HG03039 (cell line): ENCODE measurements around the gene CLDN6.

Experiments used
- ATAC-seq: cut with Tn5 transposase; IDR thresholded peaks from one replicate; pipeline ENCODE4 v1.9.1; 2021; ENCODE audit warnings: mild to moderate bottlenecking, moderate library complexity; ENCODE audit not compliant: unreplicated experiment

CLDN6 gene

DNA sequence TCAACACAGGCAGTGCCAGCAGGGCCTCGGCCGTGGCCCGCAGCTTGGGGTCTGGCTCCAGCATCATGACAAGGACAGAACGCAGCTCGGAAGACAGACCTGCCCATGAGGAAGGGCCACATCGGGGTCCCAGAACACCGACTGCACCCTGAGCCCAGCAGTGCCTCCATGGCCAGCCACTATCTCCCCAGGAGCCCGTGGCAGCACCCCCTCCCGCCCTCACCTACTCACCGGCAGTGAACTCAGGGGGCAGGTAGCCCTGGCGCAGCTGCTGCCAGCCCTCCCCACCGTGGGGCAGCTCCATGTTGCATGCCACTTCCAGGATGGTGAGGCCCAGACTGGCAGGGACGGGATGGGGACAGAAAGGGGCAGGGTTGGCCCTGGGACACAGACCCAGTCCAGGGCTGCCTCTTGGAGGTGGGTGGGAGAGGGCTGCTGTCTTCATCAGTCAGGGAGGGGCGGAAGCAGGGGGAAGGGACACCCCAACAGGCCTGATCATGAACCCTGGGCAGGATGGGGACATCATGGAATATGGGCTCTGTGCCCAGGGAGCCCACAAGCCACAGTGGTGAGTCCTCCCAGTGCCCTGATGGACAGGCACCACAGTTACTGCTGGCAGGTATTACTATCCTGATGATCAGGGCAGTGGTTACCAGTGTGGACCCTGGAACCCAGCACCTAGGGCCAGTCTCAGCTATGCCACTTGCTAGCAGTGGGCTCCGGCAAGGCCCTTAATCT, 43.5 kb downstream of the CLDN6 start:
- ATAC-seq, result no peak

DNA sequence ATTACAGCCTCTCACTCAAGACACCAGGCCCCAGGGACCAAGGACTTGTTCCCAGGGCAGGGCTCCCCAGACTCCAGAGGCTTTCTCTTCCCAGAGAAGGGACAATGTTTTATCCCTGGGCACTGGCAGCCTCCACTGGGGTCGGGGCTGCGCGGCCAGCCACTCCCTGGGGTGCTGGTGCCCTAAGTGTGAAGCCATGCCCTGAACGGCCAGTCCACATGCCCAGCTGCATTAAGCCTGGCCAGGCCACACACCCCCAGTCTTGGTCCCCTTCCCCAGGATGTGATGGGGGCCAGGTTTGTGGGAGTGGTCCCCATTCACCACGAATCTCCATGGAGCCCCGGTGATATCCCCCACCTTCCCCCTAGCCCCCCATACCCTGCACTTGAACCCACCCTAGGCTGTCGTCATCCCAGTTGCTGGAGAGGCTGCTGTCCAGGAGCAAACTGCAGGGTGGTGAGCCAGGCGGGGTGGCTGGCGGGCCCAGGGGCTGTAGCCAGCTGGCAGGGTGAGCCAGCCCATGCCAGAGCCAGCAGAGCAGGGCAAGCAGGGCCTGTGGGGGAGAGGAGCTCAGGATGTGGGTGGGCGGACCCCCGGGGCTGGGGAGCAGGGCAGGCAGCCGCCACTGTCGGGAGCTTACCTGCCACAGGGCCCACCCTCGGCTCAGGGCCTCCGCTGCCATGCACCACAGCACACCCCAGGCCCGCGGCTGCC, 44.2 kb downstream of the CLDN6 start:
- no peak for ATAC-seq

DNA sequence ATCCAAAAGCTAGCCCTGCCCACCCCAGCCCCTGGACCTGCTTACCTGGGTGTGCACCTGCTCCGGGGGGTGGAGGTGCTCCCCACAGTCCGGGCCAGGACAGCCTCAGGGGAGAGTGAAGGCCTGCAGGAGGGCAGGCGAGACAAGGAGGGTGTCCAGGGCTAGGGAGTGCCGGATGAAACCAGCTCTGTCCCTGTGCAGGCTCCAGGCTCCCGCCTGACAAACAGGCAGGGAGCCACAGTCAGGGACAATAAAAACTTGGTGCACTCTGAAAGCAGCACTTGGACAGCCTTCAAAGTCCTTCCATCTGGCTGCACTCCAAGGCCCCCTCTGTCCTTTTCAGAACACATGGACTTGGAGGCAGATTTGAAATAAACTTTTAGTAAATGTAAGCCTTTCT, 44.9 kb downstream of the CLDN6 start:
- no peak for ATAC-seq

DNA sequence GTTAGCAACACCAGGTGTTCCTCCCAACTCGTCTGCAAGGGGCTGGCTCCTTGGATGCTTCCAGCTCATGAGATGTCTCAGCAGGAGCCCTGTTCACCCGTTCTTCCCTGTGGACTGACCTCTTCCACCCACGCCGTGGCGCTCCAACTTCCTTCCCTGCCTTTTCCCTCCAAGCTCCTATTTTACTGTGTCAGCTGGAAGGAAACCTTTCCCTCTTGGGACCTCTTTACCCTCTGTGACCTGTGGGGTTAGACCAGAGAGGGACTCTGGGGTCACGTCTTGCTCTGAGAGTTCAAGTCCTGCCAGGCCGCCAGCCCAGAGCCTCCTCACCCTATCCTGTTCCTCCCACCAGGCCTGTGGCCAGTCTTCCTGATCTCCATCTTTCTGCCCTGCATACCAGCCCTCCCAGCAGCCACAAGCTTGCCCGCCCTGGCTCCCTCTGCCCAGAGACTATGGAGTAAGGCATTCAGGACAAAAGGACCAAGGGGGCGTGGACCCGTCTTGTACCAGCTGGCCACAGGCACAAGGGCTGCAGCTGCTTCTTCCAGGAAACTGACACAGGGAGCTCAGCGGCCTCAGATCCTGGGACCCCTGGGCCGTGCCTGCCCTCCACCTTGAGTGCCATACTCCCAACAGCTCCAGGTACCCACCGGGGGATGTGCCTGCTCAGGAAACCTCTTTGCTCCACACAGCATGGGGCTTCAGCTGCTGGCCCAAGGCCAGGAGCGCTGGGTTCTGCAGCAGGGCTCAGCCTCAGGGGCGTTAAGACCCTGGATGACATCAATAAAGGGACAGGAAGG, 45.8 kb downstream of the CLDN6 start:
- ATAC-seq, result no peak

DNA sequence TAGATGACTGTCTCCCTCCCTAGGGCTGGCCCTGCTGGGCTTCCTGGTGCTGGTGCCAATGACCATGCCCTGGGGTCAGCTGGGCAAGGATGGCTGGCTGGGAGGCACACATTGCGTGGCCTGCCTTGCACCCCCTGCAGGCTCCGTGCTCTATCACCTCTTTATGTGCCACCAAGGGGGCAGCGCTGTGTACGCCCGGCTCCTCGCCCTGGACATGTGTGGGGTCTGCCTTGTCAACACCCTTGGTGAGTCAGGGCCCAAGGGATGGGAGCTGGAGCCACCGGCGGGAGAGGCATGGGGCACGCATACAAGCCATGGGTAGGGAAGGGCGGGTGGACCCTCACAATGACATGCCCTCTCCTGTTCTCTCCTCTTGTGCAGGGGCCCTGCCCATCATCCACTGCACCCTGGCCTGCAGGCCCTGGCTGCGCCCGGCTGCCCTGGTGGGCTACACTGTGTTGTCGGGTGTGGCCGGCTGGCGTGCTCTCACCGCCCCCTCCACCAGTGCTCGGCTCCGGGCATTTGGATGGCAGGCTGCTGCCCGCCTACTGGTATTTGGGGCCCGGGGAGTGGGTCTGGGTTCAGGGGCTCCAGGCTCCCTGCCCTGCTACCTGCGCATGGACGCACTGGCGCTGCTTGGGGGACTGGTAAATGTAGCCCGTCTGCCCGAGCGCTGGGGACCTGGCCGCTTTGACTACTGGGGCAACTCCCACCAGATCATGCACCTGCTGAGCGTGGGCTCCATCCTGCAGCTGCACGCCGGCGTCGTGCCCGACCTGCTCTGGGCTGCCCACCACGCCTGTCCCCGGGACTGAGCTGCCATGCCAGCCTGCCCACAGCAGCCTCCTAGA, 46.6 kb downstream of the CLDN6 start:
- no peak for ATAC-seq

DNA sequence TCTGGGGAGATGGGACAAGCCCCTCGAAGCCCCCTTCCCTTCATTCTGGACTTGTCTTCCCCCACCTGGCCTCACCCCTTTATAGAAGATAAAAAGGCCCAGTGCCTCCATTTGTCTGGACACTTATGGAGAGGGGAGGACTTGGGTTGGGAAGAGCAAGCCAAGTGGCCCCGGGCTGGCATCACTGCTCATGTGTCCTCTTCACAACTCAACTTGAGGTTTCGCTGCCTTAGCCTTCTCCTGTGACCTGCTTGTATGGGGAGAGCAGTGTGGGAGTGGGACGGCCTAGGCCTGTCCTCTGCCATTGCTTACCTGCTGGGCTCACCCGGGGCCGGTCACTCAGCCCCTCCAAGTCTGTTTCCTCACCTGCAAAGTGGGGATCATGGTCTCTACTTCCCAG, 47.4 kb downstream of the CLDN6 start:
- ATAC-seq, result no peak

DNA sequence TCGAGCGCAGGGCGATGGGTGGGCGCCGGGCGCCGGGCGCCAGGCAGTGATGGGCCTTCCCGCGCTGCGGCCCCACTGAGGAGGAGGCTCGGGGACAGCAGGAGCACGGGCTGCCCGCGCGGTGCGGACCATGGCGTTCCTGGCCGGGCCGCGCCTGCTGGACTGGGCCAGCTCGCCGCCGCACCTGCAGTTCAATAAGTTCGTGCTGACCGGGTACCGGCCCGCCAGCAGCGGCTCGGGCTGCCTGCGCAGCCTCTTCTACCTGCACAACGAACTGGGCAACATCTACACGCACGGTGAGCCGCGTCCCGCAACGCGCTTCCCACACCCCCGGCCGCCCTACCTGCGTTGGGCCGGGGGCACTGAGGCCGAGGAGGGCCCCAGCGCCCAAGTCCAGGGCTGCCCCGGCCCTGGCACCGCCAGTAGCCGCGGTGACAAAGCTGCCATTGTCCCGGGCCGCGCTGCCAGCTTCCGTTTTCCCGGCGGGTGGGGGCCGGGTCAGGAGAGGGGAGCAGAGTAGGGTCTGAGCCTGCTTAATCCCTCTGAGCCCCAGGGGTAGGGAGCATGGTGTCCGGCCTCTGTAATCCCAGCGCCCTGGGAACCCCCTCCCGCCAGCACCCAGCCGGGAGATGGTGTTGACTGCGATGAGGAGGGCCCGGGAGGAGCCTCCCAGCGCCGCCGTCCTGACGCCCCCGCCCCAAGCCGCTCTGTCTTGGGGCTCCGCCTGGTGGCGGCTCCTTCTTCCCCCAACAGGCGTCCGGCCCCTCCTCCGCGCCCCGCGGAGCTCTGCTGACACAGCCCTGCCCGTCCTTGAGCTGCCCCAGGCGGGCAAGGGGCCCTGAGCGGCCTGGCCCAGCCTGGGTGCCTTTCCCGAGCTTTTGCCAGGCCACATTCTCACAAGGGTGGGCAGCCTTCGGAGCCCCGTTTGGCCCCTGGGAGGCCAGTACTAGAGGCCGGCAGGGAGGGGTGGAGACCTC, 48.1 kb downstream of the CLDN6 start:
- no peak for ATAC-seq

DNA sequence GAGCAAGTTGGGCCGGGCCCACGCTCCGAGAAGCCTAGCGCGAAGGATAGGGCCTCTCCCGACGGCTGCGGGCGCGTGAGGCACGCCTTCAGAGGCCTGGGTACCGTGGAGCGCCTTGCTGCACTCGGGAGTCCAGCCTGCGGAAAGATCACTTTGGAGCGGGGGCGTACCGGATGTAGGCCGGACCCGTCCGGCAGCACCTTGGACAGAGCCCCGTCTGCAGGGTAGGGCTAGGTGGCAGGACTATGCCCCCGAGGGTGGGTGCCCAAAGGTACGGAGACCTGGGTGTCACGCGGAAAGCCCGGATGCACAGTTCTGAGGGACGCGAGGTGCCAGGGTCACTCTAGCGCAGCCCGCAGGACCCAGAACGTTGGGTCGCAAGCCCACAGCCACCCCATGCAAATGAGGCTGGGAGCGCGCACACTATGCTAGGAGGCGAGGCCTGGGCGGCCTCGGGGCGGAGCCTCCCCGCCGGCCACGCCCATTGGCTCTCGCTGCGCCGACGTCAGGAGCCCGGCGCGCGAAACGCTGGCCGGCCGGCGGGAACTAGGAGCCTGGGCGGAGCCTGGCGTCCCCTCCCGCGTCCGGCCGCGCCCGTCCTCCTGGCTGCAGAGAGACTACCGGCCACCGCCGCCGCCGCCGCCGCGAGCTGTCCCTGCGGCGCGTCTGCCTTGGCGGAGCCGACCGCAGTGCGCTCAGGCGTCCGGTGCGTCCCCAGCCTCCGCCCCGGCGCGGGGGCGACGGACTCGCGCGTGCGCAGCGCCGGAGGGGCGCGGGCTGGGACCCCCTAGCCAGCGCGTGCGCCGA, 49.0 kb downstream of the CLDN6 start, which contains the start of gene PAQR4:
Gene PAQR4 (plus strand): TSS at position 611 of the 807 bp plus-strand sequence. CDS start 327 bp downstream, outside the sequence.
- ATAC-seq, result peak; percentile 70

DNA sequence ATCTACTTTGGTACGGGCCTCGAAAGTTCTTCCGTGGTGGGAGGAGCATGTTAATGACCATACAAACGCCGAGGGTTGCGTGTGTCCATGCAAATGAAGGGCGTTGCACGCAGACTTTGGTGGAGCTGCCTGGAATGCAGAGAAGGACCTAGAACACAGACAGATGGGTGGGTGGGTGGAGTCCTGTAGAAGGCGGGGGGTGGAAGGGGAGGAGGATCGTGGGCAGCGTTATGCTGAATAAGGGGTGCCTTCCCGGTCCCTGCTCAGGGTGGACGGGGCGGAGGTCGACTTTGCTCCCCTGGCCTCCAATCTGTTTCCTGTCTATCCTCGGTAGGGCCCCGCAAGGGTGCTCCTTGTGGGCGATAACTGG, 49.6 kb downstream of the CLDN6 start:
- no peak for ATAC-seq

DNA sequence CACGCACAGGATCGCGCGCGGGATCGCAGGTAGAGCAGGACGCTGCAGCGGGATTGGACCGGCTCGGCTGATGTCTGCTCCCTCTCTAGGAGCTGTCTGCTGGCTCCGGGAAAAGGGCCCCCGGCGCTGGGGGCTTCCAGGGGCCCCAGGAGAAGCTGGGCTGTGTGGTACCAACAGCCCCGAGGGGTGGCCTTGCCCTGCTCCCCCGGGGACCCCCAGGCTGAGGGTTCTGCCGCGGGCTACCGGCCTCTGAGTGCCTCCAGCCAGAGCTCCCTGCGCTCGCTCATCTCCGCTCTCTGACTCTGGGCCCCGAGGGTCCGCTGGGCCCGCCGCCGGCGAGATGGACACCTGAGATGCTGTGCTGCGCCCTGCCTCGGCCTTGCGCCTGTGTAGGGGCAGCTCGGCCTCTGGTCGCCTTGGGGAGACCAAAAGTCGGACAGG, 50.2 kb downstream of the CLDN6 start:
- no peak for ATAC-seq

DNA sequence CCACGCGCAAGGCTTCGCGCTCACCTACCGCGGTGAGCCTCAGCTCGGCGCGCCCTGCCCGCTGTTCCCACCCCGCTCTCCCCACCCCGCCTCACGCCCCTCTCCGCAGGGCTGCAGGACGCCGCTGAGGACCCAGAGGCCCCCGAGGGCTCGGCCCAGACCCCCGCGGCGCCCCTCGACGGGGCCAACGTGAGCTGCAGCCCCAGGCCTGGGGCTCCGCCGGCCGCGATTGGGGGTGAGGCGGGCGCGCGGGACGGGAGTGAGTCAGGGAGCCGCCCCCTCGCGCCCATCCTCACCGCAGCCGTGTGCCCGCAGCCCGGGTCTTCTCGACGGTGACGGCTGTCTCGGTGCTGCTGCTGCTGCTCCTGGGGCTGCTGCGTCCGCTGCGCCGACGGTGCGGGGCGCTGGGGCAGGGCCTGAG, 50.8 kb downstream of the CLDN6 start:
- no peak for ATAC-seq

DNA sequence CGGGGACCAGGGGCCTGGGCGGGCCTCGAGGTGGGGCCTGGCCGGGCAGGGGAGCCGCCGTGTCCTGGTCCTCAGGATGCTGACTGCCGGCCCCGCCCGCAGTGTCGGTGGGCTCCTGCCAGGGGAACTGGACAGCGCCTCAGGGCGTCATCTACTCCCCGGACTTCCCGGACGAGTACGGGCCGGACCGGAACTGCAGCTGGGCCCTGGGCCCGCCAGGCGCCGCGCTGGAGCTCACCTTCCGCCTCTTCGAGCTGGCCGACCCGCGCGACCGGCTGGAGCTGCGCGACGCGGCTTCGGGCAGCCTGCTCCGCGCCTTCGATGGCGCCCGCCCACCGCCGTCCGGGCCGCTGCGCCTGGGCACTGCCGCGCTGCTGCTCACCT, 51.2 kb downstream of the CLDN6 start:
- ATAC-seq, result no peak

DNA sequence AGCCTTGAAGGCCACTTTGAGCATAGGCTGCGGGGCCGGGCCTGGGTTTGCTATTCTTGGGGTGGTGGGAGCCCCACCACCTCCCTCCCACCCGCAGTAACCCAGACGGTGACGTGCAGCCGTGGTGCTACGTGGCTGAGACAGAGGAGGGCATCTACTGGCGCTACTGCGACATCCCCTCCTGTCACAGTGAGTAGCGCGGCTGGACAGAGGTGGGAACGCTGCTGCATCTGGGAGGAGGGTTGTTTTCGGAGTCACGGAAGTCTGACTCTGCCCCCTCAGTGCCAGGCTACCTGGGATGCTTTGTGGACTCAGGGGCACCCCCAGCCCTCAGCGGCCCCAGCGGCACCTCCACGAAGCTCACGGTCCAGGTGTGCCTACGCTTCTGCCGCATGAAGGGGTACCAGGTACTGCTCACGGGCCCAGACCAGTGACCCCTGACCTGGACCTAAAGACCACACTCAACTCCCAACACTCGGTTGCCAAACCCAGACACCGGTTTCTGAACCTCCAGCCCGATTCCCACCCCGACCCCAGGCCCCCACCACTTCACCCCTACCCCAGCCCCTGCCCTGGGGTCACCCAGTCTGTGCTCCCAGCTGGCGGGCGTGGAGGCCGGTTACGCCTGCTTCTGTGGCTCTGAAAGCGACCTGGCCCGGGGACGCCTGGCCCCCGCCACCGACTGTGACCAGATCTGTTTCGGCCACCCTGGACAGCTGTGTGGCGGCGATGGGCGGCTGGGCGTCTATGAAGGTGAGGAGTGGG, 51.8 kb downstream of the CLDN6 start:
- ATAC-seq, result no peak
